K562 (cell line): ENCODE measurements around the gene FAM53B. TPM values are rescaled to one million over a fixed set of nuclear protein-coding genes. Genes with fewer than 3 reads are reported as not detected.

Experiments used
- ATAC-seq: fragments of 200-7000 bp; cut with Tn5 transposase; 3 replicates; pipeline ENCODE4 v1.9.1; 2020; ENCODE audit warnings: moderate library complexity
- BruUV-seq: library from RNA; stranded (reverse); fragments of 400-500 nt; replicated peaks from 2 replicates; lab custom pipeline; 2021; lab: Mats Ljungman, UMichigan
- CTCF ChIA-PET: fragments of 300-600 bp; formaldehyde crosslinking; extraction: SDS; loops from one replicate; lab custom pipeline; 2021; ENCODE audit warnings: low intra/inter-chr PET ratio; lab: Yijun Ruan, JAX
- POLR2A ChIA-PET: fragments of 300-600, 350-650 bp; sonication (Branson Sonifier 250); formaldehyde crosslinking; extraction: SDS; loops from one replicate; lab custom pipeline; 2021; ENCODE audit warnings: antibody characterized with exemption, inconsistent platforms; lab: Yijun Ruan, JAX
- DNase-seq, 4 experiments: peaks; one replicate each; pipeline versions ENCODE4 v3.0.0 to v3.0.0-alpha.2; 2011 to 2018; ENCODE audit warnings: low spot score in 3 of 4, mixed read lengths in 3 of 4; ENCODE audit errors: extremely low read depth in 1 of 4
- FAIRE-seq: peaks from 2 replicates; lab custom pipeline; 2011; peaks lifted over from hg19 to GRCh38; lab: Jason Lieb, UNC
- H2AFZ ChIP-seq: 2 replicates; pipeline ENCODE4 v1.6.0; 2011; ENCODE audit warnings: low read depth, low read length, control low read depth, inconsistent platforms
- H3K27ac ChIP-seq: fragments of 200-600 bp; 3 replicates; pipeline ENCODE4 v1.8.0; 2011; ENCODE audit warnings: low read depth, mild to moderate bottlenecking, control low read depth, inconsistent platforms, low read length, moderate library complexity, mixed read lengths; ENCODE audit errors: extremely low read depth
- H3K27me3 ChIP-seq, 2 experiments: fragments of 300-600 bp in 1 of 2; 2 replicates in 1 of 2; 3 replicates in 1 of 2; pipeline versions ENCODE4 v1.6.0 to v1.8.0; 2011; ENCODE audit warnings: inconsistent platforms in 2 of 2, low read length in 2 of 2, mild to moderate bottlenecking in 1 of 2, mixed read lengths in 1 of 2, moderate library complexity in 1 of 2; ENCODE audit not compliant: control insufficient read depth in 2 of 2, insufficient read depth in 2 of 2
- H3K36me3 ChIP-seq: fragments of 300-600 bp; 3 replicates; pipeline ENCODE4 v1.8.0; 2011; ENCODE audit warnings: mild to moderate bottlenecking, low read length, inconsistent platforms; ENCODE audit not compliant: control insufficient read depth, insufficient read depth
- H3K4me1 ChIP-seq, 2 experiments: fragments of 200-600 bp in 1 of 2; replicated peaks in 1 of 2; 2 replicates in 1 of 2; 3 replicates in 1 of 2; pipeline versions ENCODE4 v1.5.1 to v1.8.0; 2011; ENCODE audit warnings: inconsistent platforms in 2 of 2, low read length in 2 of 2, mild to moderate bottlenecking in 1 of 2, mixed read lengths in 1 of 2, moderate library complexity in 1 of 2; ENCODE audit not compliant: control insufficient read depth in 2 of 2, insufficient read depth in 2 of 2
- H3K4me2 ChIP-seq: 2 replicates; pipeline ENCODE4 v1.6.1; 2011; ENCODE audit warnings: low read length, control low read depth, inconsistent platforms, mixed read lengths; ENCODE audit not compliant: insufficient read depth
- H3K4me3 ChIP-seq: fragments of 200-600 bp; sonication (generic), shearing (Covaris generic); 2 replicates; pipeline ENCODE4 v1.5.1; 2016; ENCODE audit warnings: control low read depth, inconsistent platforms
- H3K79me2 ChIP-seq: fragments of 200-600 bp; 3 replicates; pipeline ENCODE4 v1.8.0; 2011; ENCODE audit warnings: low read length, inconsistent platforms; ENCODE audit not compliant: control insufficient read depth, insufficient read depth
- H3K9ac ChIP-seq, 2 experiments: 2 replicates each; pipeline versions ENCODE4 v1.6.0 to v1.6.1; 2011; ENCODE audit warnings: low read depth in 2 of 2, low read length in 2 of 2, control low read depth in 1 of 2, inconsistent platforms in 1 of 2, mild to moderate bottlenecking in 1 of 2, mixed read lengths in 1 of 2; ENCODE audit not compliant: insufficient read depth in 1 of 2
- H3K9me1 ChIP-seq: one replicate; pipeline ENCODE4 v1.6.0; 2011; ENCODE audit warnings: inconsistent platforms, mild to moderate bottlenecking, low read length, moderate library complexity; ENCODE audit not compliant: control insufficient read depth, insufficient read depth
- H3K9me3 ChIP-seq: replicated peaks from 2 replicates; pipeline ENCODE4 v1.5.1; 2011; ENCODE audit warnings: low read depth, low read length, inconsistent platforms; ENCODE audit not compliant: control insufficient read depth, insufficient read depth
- H4K20me1 ChIP-seq: replicated peaks from 2 replicates; pipeline ENCODE4 v1.6.1; 2011; ENCODE audit warnings: low read length, inconsistent platforms, mixed read lengths; ENCODE audit not compliant: control insufficient read depth, insufficient read depth
- MXI1 ChIP-seq: IDR thresholded peaks from 2 replicates; pipeline ENCODE4 v1.6.1; 2011; ENCODE audit warnings: low read depth, mild to moderate bottlenecking, improper control_type of control experiment, low read length
- POLR2AphosphoS5 ChIP-seq: IDR thresholded peaks from 2 replicates; pipeline ENCODE4 v1.6.1; 2011; ENCODE audit warnings: mild to moderate bottlenecking, low read depth, low read length, moderate library complexity; ENCODE audit not compliant: control insufficient read depth, insufficient read depth
- RFX1 ChIP-seq: fragments of 450-650 bp; IDR thresholded peaks from 2 replicates; pipeline ENCODE4 v1.6.1; 2016; ENCODE audit warnings: mild to moderate bottlenecking, moderate library complexity
- SMARCE1 ChIP-seq: fragments of 450-650 bp; IDR thresholded peaks from 2 replicates; pipeline ENCODE4 v1.7.1; 2016; ENCODE audit warnings: mild to moderate bottlenecking
- SP2 ChIP-seq: IDR thresholded peaks from 2 replicates; pipeline ENCODE4 v1.6.1; 2011; ENCODE audit warnings: mild to moderate bottlenecking, low read depth, low read length, moderate library complexity; ENCODE audit not compliant: poor library complexity, severe bottlenecking; ENCODE audit errors: extremely low read depth
- TCF3 ChIP-seq: sonication (generic); formaldehyde crosslinking; IDR thresholded peaks from 2 replicates; pipeline ENCODE4 v1.4.0; 2020; ENCODE audit warnings: mild to moderate bottlenecking, missing genetic modification reagents
- ZBTB12 ChIP-seq: fragments of 250-450 bp; sonication (Bioruptor Pico); IDR thresholded peaks from 2 replicates; pipeline ENCODE4 v1.4.0; 2020
- WGBS: fragments of 100-300 bp; shearing (Covaris generic); methylation state at CpG from one replicate; pipeline ENCODE4 v1.1.6; 2016; ENCODE audit warnings: low coverage, mixed read lengths; ENCODE audit not compliant: insufficient coverage; ENCODE audit errors: missing lambda C conversion rate; 5-methylcytosine and 5-hydroxymethylcytosine counted together
- in situ Hi-C: fragments of 300-500 bp; cut with MboI; formaldehyde crosslinking; loops from 4 replicates; pipeline ENCODE4 v1.15.0; 2018; ENCODE audit warnings: inconsistent platforms, mixed read lengths
- intact Hi-C: fragments of 100-400 bp; cut with micrococcal nuclease; formaldehyde crosslinking; loops from 2 replicates; pipeline ENCODE4 v1.14.2; 2022
- polyA plus RNA-seq, 8 experiments: library from polyadenylated mRNA; depleted of rRNA in 4 of 8; stranded (reverse) in 5 of 8; unstranded in 3 of 8; fragments of >200 nt; fragmentation: Nextera tagmentation in 2 of 8; fragmentation: Illumina TruSeq in 1 of 8; extraction: Ambion mirVana in 2 of 8; extraction: Trizol in 1 of 8; gene quantifications; 2 replicates each; pipeline versions ENCODE4 v1.2.1 to v1.2.3, GENCODE V29; 2011 to 2014; ENCODE audit warnings: inconsistent platforms in 1 of 8, missing spikeins in 1 of 8
- total RNA-seq, 7 experiments: library from RNA; depleted of rRNA in 6 of 7; stranded (reverse); fragments of >200 nt in 6 of 7; fragmentation: Illumina TruSeq in 2 of 7; extraction: Trizol in 2 of 7; gene quantifications; 2 replicates each; pipeline versions ENCODE4 v1.2.1 to v1.2.3, GENCODE V29; 2011 to 2021; ENCODE audit warnings: low replicate concordance in 1 of 7
- TF ChIP-seq, protein P1 (sequence below): fragments of 450-650 bp; IDR thresholded peaks from 2 replicates; pipeline ENCODE4 v1.6.1; 2018; ENCODE audit warnings: mild to moderate bottlenecking, low read depth; ENCODE audit not compliant: partially characterized antibody
- TF ChIP-seq, protein P2 (sequence below): fragments of 250-450 bp; sonication (Bioruptor Pico); IDR thresholded peaks from 2 replicates; pipeline ENCODE4 v1.5.0; 2021

Gene FAM53B
- total and polyA plus RNA-seq, 9 of the 15 experiments (the other 6 are each of a cell fraction or from before 2014, with no cell fraction given), result 0.03 to 16.5 (median 5.0) TPM

- intact Hi-C loops, result loop anchor here (10.0 kb wide), 1 partner anchor 132 kb away; no protein-coding TSS in a partner anchor
- WGBS, result 81% methylated on average over 5 of the region's 10 CpGs
- peaks cover 33% of the 10 kb centered on the region; the same call in 2 of the 3 replicates for H3K36me3 ChIP-seq
These were observed 66.9 kb downstream of the FAM53B start for GRCh38 chr10:124677293-124677699.

More at GRCh38 chr10:124677293-124677699, 66.9 kb downstream of the FAM53B start:
- Histone ChIP-seq H3K4me3 (no peak overlapping the region), H3K9ac (peak overlapping the region in 1 of 2 experiments; percentile 45; a peak in 2 of 4 replicates), H2AFZ (no peak overlapping the region), H3K27me3 (no peaks in the 10 kb centered on the region), H3K79me2 (peaks cover 10% of the 10 kb centered on the region)
- ChIA-PET POLR2A (no interaction called here), CTCF (no interaction called here)
- ATAC-seq, result no peak
- no TSS peak for BruUV-seq
- in situ Hi-C loops, result no loop called here
- DNase-seq, result no peak
- TF ChIP-seq SMARCE1 (no peak), SP2 (no peak), TCF3 (CRISPR knock-in tag) (no peak), POLR2AphosphoS5 (no peak), ZBTB12 (CRISPR knock-in tag) (no peak), MXI1 (no peak), RFX1 (no peak)
- TF ChIP-seq, protein P1, sequence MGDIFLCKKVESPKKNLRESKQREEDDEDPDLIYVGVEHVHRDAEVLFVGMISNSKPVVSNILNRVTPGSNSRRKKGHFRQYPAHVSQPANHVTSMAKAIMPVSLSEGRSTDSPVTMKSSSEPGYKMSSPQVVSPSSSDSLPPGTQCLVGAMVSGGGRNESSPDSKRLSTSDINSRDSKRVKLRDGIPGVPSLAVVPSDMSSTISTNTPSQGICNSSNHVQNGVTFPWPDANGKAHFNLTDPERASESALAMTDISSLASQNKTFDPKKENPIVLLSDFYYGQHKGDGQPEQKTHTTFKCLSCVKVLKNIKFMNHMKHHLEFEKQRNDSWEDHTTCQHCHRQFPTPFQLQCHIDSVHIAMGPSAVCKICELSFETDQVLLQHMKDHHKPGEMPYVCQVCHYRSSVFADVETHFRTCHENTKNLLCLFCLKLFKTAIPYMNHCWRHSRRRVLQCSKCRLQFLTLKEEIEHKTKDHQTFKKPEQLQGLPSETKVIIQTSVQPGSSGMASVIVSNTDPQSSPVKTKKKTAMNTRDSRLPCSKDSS, result no peak
- TF ChIP-seq, protein P2, sequence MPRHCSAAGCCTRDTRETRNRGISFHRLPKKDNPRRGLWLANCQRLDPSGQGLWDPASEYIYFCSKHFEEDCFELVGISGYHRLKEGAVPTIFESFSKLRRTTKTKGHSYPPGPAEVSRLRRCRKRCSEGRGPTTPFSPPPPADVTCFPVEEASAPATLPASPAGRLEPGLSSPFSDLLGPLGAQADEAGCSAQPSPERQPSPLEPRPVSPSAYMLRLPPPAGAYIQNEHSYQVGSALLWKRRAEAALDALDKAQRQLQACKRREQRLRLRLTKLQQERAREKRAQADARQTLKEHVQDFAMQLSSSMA, result no peak
- TF ChIP-seq, all 486 proteins: peak for 0
- H3K4me1 ChIP-seq, result peaks cover 0 to 10% of the 10 kb centered on the region in 2 experiments; a peak in 3 of 5 replicates
- no peak for FAIRE-seq
- H3K9me3 ChIP-seq, result no peaks in the 10 kb centered on the region
- no peak overlapping the region for H3K27ac ChIP-seq
- H3K9me1 ChIP-seq, result no peaks in the 10 kb centered on the region
- H4K20me1 ChIP-seq, result no peaks in the 10 kb centered on the region
- no peak overlapping the region for H3K4me2 ChIP-seq
